Activated naive CD8-positive, alpha-beta T cell treated with anti-CD3 and anti-CD28 coated beads, Interleukin-2, amount 10 ng/mL, durations not matched to agents 7 days and 5 days (primary cell): ENCODE data around the gene SLC25A39. TPM values are rescaled to one million over a fixed set of nuclear protein-coding genes. Genes with fewer than 3 reads are reported as not detected.
A peak's percentile ranks its signal among the peaks of the same experiment; 100 is the strongest.

ENCODE experiments used
- ATAC-seq: fragments of 150-1000 bp; cut with Tn5 transposase; one replicate; pipeline ENCODE4 v1.10.0; 2021; ENCODE audit warnings: low read depth, moderate library complexity
- POLR2A ChIA-PET: fragments of 350-600 bp; sonication (Branson Sonifier 250); formaldehyde crosslinking; loops from one replicate; lab custom pipeline; 2021; ENCODE audit warnings: antibody characterized with exemption; lab: Charles Lee
- DNase-seq: peaks from one replicate; pipeline ENCODE4 v3.0.0; 2021
- H3K27ac Mint-ChIP-seq: one replicate; pipeline ENCODE4 v1.8.0; 2022; ENCODE audit warnings: mild to moderate bottlenecking, mixed read lengths
- H3K27me3 Mint-ChIP-seq: one replicate; pipeline ENCODE4 v1.8.0; 2022; ENCODE audit warnings: mild to moderate bottlenecking, moderate library complexity, mixed read lengths
- H3K36me3 Mint-ChIP-seq: one replicate; pipeline ENCODE4 v1.8.0; 2021; ENCODE audit warnings: mild to moderate bottlenecking, mixed read lengths
- H3K4me1 Mint-ChIP-seq: one replicate; pipeline ENCODE4 v1.8.0; 2021; ENCODE audit warnings: mixed read lengths
- H3K4me3 Mint-ChIP-seq: one replicate; pipeline ENCODE4 v1.8.0; 2022; ENCODE audit warnings: mild to moderate bottlenecking, moderate library complexity, mixed read lengths
- H3K9me3 Mint-ChIP-seq: one replicate; pipeline ENCODE4 v1.8.0; 2021; ENCODE audit warnings: mixed read lengths
- total RNA-seq, 2 experiments: library from RNA; stranded (reverse); gene quantifications; one replicate each; pipeline ENCODE4 v1.2.3, GENCODE V29; 2021

SLC25A39 gene
- total RNA-seq, 2 experiments from 2014 or later: 104 to 117 TPM

- H3K27ac Mint-ChIP-seq: no peak overlapping the region
- no peaks in the 10 kb centered on the region for H3K36me3 Mint-ChIP-seq
- peaks cover 42% of the 10 kb centered on the region for H3K27me3 Mint-ChIP-seq
- DNase-seq (no peak), ATAC-seq (no peak)
- peaks cover 23% of the 10 kb centered on the region for H3K4me1 Mint-ChIP-seq
- POLR2A ChIA-PET: interaction anchor here (1.6 kb wide), 1 partner anchor 92 kb away, joined by 5 read pairs; no protein-coding TSS in a partner anchor
- no peaks in the 10 kb centered on the region for H3K9me3 Mint-ChIP-seq
- H3K4me3 Mint-ChIP-seq: no peak overlapping the region
These were observed 13.0 kb downstream of the SLC25A39 start for GRCh38 chr17:44311562-44312181.

GRCh38 chr17:44310609-44311376 lies 13.8 kb downstream of the SLC25A39 start:
- H3K9me3 Mint-ChIP-seq: no peaks in the 10 kb centered on the region
- H3K4me3 Mint-ChIP-seq: no peak overlapping the region

GRCh38 chr17:44310188-44310587 lies 14.4 kb downstream of the SLC25A39 start:
- POLR2A ChIA-PET: interaction anchor here (0.7 to 1.7 kb wide), 3 partner anchors 13 to 100 kb away, joined by 3 to 5 read pairs (median 5); no protein-coding TSS in a partner anchor
- H3K4me3 Mint-ChIP-seq: no peak overlapping the region
- no peak overlapping the region for H3K27ac Mint-ChIP-seq
- ATAC-seq (no peak), DNase-seq (no peak)
- H3K36me3 Mint-ChIP-seq: no peaks in the 10 kb centered on the region
- H3K9me3 Mint-ChIP-seq: no peaks in the 10 kb centered on the region
- peaks cover 39% of the 10 kb centered on the region for H3K27me3 Mint-ChIP-seq
- H3K4me1 Mint-ChIP-seq: peaks cover 13% of the 10 kb centered on the region

More at GRCh38 chr17:44310609-44311376, 13.8 kb downstream of the SLC25A39 start:
- H3K27ac Mint-ChIP-seq: no peak overlapping the region
- DNase-seq (no peak), ATAC-seq (no peak)
- POLR2A ChIA-PET: interaction anchor here (0.7 to 1.7 kb wide), 3 partner anchors 13 to 101 kb away, joined by 3 to 5 read pairs (median 5); no protein-coding TSS in a partner anchor
- H3K36me3 Mint-ChIP-seq: no peaks in the 10 kb centered on the region
- H3K4me1 Mint-ChIP-seq: peaks cover 17% of the 10 kb centered on the region
- H3K27me3 Mint-ChIP-seq: peaks cover 42% of the 10 kb centered on the region

- peaks cover 13% of the 10 kb centered on the region for H3K4me1 Mint-ChIP-seq
- peaks cover 39% of the 10 kb centered on the region for H3K27me3 Mint-ChIP-seq
- H3K4me3 Mint-ChIP-seq: peak overlapping the region; percentile 48
- POLR2A ChIA-PET: interaction anchor here (0.7 to 1.7 kb wide), 3 partner anchors 88 to 99 kb away, joined by 3 to 5 read pairs (median 4); no protein-coding TSS in a partner anchor
- DNase-seq (no peak), ATAC-seq (no peak)
- no peak overlapping the region for H3K27ac Mint-ChIP-seq
- H3K9me3 Mint-ChIP-seq: no peaks in the 10 kb centered on the region
- no peaks in the 10 kb centered on the region for H3K36me3 Mint-ChIP-seq
These were observed 15.2 kb downstream of the SLC25A39 start for GRCh38 chr17:44309472-44309871.

- Mint-ChIP-seq H3K36me3 (no peaks in the 10 kb centered on the region), H3K27me3 (peaks cover 33% of the 10 kb centered on the region), H3K9me3 (no peaks in the 10 kb centered on the region), H3K27ac (no peak overlapping the region), H3K4me1 (peaks cover 13% of the 10 kb centered on the region), H3K4me3 (peak overlapping the region; percentile 48)
- ATAC-seq: no peak
- no peak for DNase-seq
- POLR2A ChIA-PET: interaction anchor here (0.8 to 1.7 kb wide), 3 partner anchors 88 to 99 kb away, joined by 4 to 7 read pairs (median 5); no protein-coding TSS in a partner anchor
These were observed 15.8 kb downstream of the SLC25A39 start for GRCh38 chr17:44308865-44309264.

GRCh38 chr17:44308320-44308818 lies 16.3 kb downstream of the SLC25A39 start, which contains the start of gene RUNDC3A:
TSS of gene RUNDC3A (plus strand) at chr17:44308601. CDS start at chr17:44308833, 232 bp downstream.
- Mint-ChIP-seq H3K27me3 (peaks cover 35% of the 10 kb centered on the region), H3K9me3 (no peaks in the 10 kb centered on the region), H3K36me3 (no peaks in the 10 kb centered on the region), H3K4me3 (peak within 1 kb of the TSS; percentile 48), H3K27ac (no peak within 1 kb of the TSS), H3K4me1 (peaks cover 13% of the 10 kb centered on the region)
- POLR2A ChIA-PET: interaction anchor here (0.6 to 1.5 kb wide), 4 partner anchors 16 to 87 kb away, joined by 3 to 7 read pairs (median 4); no protein-coding TSS in a partner anchor
- ATAC-seq (peak; percentile 75), DNase-seq (peak; percentile 91)

- H3K36me3 Mint-ChIP-seq: no peaks in the 10 kb centered on the region
- H3K9me3 Mint-ChIP-seq: no peaks in the 10 kb centered on the region
- H3K27ac Mint-ChIP-seq: no peak overlapping the region
- H3K27me3 Mint-ChIP-seq: peaks cover 33% of the 10 kb centered on the region
- H3K4me3 Mint-ChIP-seq: no peak overlapping the region
- ATAC-seq (peak; percentile 11), DNase-seq (no peak)
- POLR2A ChIA-PET: interaction anchor here (0.6 to 1.5 kb wide), 4 partner anchors 15 to 86 kb away, joined by 3 to 7 read pairs (median 4); no protein-coding TSS in a partner anchor
- H3K4me1 Mint-ChIP-seq: peaks cover 13% of the 10 kb centered on the region
These were observed 17.0 kb downstream of the SLC25A39 start for GRCh38 chr17:44307387-44308186.

- Mint-ChIP-seq H3K36me3 (no peaks in the 10 kb centered on the region), H3K4me3 (no peak overlapping the region), H3K9me3 (no peaks in the 10 kb centered on the region), H3K4me1 (peaks cover 9% of the 10 kb centered on the region), H3K27me3 (peaks cover 31% of the 10 kb centered on the region), H3K27ac (no peak overlapping the region)
- DNase-seq (no peak), ATAC-seq (no peak)
- POLR2A ChIA-PET: no interaction called here
These were observed 20.0 kb downstream of the SLC25A39 start for GRCh38 chr17:44304651-44305050.

GRCh38 chr17:44297975-44298374 lies 26.6 kb downstream of the SLC25A39 start:
- peaks cover 5% of the 10 kb centered on the region for H3K4me1 Mint-ChIP-seq
- H3K36me3 Mint-ChIP-seq: no peaks in the 10 kb centered on the region
- POLR2A ChIA-PET: no interaction called here
- H3K4me3 Mint-ChIP-seq: no peak overlapping the region
- no peaks in the 10 kb centered on the region for H3K9me3 Mint-ChIP-seq
- H3K27ac Mint-ChIP-seq: no peak overlapping the region
- no peak for ATAC-seq
- peaks cover 4% of the 10 kb centered on the region for H3K27me3 Mint-ChIP-seq
- no peak for DNase-seq

- peaks cover 4% of the 10 kb centered on the region for H3K27me3 Mint-ChIP-seq
- H3K4me1 Mint-ChIP-seq: peaks cover 5% of the 10 kb centered on the region
- POLR2A ChIA-PET: no interaction called here
- DNase-seq: no peak
- H3K36me3 Mint-ChIP-seq: no peaks in the 10 kb centered on the region
- H3K27ac Mint-ChIP-seq: no peak overlapping the region
- no peaks in the 10 kb centered on the region for H3K9me3 Mint-ChIP-seq
- no peak overlapping the region for H3K4me3 Mint-ChIP-seq
- ATAC-seq: no peak
These were observed 31.0 kb downstream of the SLC25A39 start for GRCh38 chr17:44293509-44294226.

GRCh38 chr17:44287651-44288050 lies 37.0 kb downstream of the SLC25A39 start:
- no peak for DNase-seq
- H3K27me3 Mint-ChIP-seq: peaks cover 9% of the 10 kb centered on the region
- H3K27ac Mint-ChIP-seq: no peak overlapping the region
- no peaks in the 10 kb centered on the region for H3K9me3 Mint-ChIP-seq
- H3K36me3 Mint-ChIP-seq: no peaks in the 10 kb centered on the region
- ATAC-seq: no peak
- H3K4me3 Mint-ChIP-seq: no peak overlapping the region
- POLR2A ChIA-PET: interaction anchor here (0.6 kb wide), 1 partner anchor 292 kb away, joined by 3 read pairs; no protein-coding TSS in a partner anchor
- no peaks in the 10 kb centered on the region for H3K4me1 Mint-ChIP-seq

GRCh38 chr17:44284024-44284400 lies 40.6 kb downstream of the SLC25A39 start:
- H3K36me3 Mint-ChIP-seq: no peaks in the 10 kb centered on the region
- H3K4me3 Mint-ChIP-seq: no peak overlapping the region
- no peaks in the 10 kb centered on the region for H3K9me3 Mint-ChIP-seq
- peaks cover 7% of the 10 kb centered on the region for H3K27me3 Mint-ChIP-seq
- POLR2A ChIA-PET: no interaction called here
- ATAC-seq (no peak), DNase-seq (no peak)
- peaks cover 9% of the 10 kb centered on the region for H3K4me1 Mint-ChIP-seq
- H3K27ac Mint-ChIP-seq: no peak overlapping the region
